ENCODE data around the gene APEH. TPM values are rescaled to one million over a fixed set of nuclear protein-coding genes. Genes with fewer than 3 reads are reported as not detected.
A peak's percentile ranks its signal among the peaks of the same experiment; 100 is the strongest.

The APEH gene
- total and polyA plus RNA-seq, 2 donors from 2014 or later: 138 to 143 TPM

GRCh38 chr3:49709852-49710251 is 35.7 kb downstream of the APEH start:
- Histone ChIP-seq H3K27ac (ENCODE audit: low read depth in 2 of 2, low read length in 2 of 2) (no peak overlapping the region), H3K9ac (ENCODE audit: low read length in 3 of 3) (no peak overlapping the region), H3K36me3 (ENCODE audit: control insufficient read depth in 2 of 3, insufficient read depth in 3 of 3, low read length in 3 of 3) (peaks cover 0 to 17% (median 2%) of the 10 kb centered on the region in 3 donors), H3K4me1 (ENCODE audit: control insufficient read depth in 2 of 3, insufficient read depth in 2 of 3, low read depth in 1 of 3, low read length in 3 of 3) (no peaks in the 10 kb centered on the region), H3K27me3 (ENCODE audit: control insufficient read depth, insufficient read depth, low read length) (no peaks in the 10 kb centered on the region), H3K4me3 (ENCODE audit: low read length in 3 of 3) (no peak overlapping the region), H3K9me3 (ENCODE audit: control insufficient read depth in 2 of 3, insufficient read depth in 1 of 3, low read length in 3 of 3) (no peaks in the 10 kb centered on the region)
- DNase-seq (no peak), FAIRE-seq (no peak)
- TF ChIP-seq CTCF (IDR thresholded peaks at IDR 0.05; ENCODE audit: borderline replicate concordance, extremely low read depth, insufficient read depth): no peak
- intact Hi-C loops (cut with DNase I): no loop called here

DNA sequence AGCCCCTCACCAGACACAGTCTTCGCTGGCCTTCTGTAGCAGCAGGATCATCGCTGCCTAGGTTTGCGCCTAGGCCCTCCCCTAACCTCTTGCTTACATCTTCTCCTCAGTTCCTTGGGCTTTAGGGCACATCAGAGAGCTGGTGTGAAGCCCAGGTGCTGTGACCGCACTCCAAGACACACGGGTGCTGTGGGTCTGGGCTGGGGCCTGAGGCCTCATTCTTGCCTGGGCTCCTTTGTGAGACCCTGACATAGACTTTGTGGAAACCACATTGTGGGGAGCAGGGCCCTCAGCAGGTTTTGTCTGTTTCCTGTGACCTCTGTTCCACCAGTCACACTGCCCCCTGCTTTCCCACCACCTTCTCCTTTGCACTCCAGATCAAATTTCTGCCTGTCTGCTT is 37.3 kb downstream of the APEH start:
- Histone ChIP-seq H3K9ac (ENCODE audit: low read length in 3 of 3) (no peak overlapping the region), H3K9me3 (ENCODE audit: control insufficient read depth in 2 of 3, insufficient read depth in 1 of 3, low read length in 3 of 3) (no peaks in the 10 kb centered on the region), H3K4me1 (ENCODE audit: control insufficient read depth in 2 of 3, insufficient read depth in 2 of 3, low read depth in 1 of 3, low read length in 3 of 3) (no peaks in the 10 kb centered on the region), H3K27me3 (ENCODE audit: control insufficient read depth, insufficient read depth, low read length) (no peaks in the 10 kb centered on the region), H3K36me3 (ENCODE audit: control insufficient read depth in 2 of 3, insufficient read depth in 3 of 3, low read length in 3 of 3) (peaks cover 0 to 20% (median 2%) of the 10 kb centered on the region in 3 donors), H3K4me3 (ENCODE audit: low read length in 3 of 3) (no peak overlapping the region), H3K27ac (ENCODE audit: low read depth in 2 of 2, low read length in 2 of 2) (no peak overlapping the region)
- peak in 2 of 5 donors; percentile 18 to 25 for DNase-seq
- TF ChIP-seq CTCF (IDR thresholded peaks at IDR 0.05; ENCODE audit: borderline replicate concordance, extremely low read depth, insufficient read depth): no peak
- FAIRE-seq: no peak
- intact Hi-C loops (cut with DNase I): no loop called here

- FAIRE-seq (no peak), DNase-seq (peak in 1 of 5 donors; percentile 40)
- TF ChIP-seq CTCF (IDR thresholded peaks at IDR 0.05; ENCODE audit: borderline replicate concordance, extremely low read depth, insufficient read depth): no peak
- H3K27me3 ChIP-seq (ENCODE audit: control insufficient read depth, insufficient read depth, low read length): no peaks in the 10 kb centered on the region
- H3K9ac ChIP-seq (ENCODE audit: low read length in 3 of 3): no peak overlapping the region
- H3K4me3 ChIP-seq (ENCODE audit: low read length in 3 of 3): no peak overlapping the region
- H3K4me1 ChIP-seq (ENCODE audit: control insufficient read depth in 2 of 3, insufficient read depth in 2 of 3, low read depth in 1 of 3, low read length in 3 of 3): no peaks in the 10 kb centered on the region
- intact Hi-C loops (cut with DNase I): no loop called here
- H3K27ac ChIP-seq (ENCODE audit: low read depth in 2 of 2, low read length in 2 of 2): no peak overlapping the region
- H3K9me3 ChIP-seq (ENCODE audit: control insufficient read depth in 2 of 3, insufficient read depth in 1 of 3, low read length in 3 of 3): no peaks in the 10 kb centered on the region
- peaks cover 0 to 14% (median 1%) of the 10 kb centered on the region in 3 donors for H3K36me3 ChIP-seq (ENCODE audit: control insufficient read depth in 2 of 3, insufficient read depth in 3 of 3, low read length in 3 of 3)
These were observed 38.0 kb downstream of the APEH start for GRCh38 chr3:49712166-49712565.

Data from kidney (tissue), 14 donors.